Keratinocyte (primary cell): ENCODE results near the gene PPP2CA.

Experiments used
- EZH2 ChIP-seq: IDR thresholded peaks from one replicate; pipeline ENCODE4 v1.6.1; 2012; ENCODE audit warnings: inconsistent platforms, mild to moderate bottlenecking, low read length, moderate library complexity
- TF ChIP-seq, protein P1 (sequence below), 3 experiments: IDR thresholded peaks in 1 of 3; conservative IDR thresholded peaks in 1 of 3; optimal IDR thresholded peaks in 1 of 3; 2 replicates in 2 of 3; 3 replicates in 1 of 3; pipeline versions ENCODE3 to v1.5.1; 2011; ENCODE audit warnings: low read length in 3 of 3, mild to moderate bottlenecking in 3 of 3, moderate library complexity in 2 of 3, control low read depth in 1 of 3, inconsistent platforms in 1 of 3; ENCODE audit not compliant: insufficient read depth in 2 of 3; ENCODE audit errors: extremely low read depth in 1 of 3

GRCh38 chr5:134250949-134251348 lies 25.1 kb upstream of the PPP2CA start:
- no peak for TF ChIP-seq EZH2
- TF ChIP-seq, protein P1, sequence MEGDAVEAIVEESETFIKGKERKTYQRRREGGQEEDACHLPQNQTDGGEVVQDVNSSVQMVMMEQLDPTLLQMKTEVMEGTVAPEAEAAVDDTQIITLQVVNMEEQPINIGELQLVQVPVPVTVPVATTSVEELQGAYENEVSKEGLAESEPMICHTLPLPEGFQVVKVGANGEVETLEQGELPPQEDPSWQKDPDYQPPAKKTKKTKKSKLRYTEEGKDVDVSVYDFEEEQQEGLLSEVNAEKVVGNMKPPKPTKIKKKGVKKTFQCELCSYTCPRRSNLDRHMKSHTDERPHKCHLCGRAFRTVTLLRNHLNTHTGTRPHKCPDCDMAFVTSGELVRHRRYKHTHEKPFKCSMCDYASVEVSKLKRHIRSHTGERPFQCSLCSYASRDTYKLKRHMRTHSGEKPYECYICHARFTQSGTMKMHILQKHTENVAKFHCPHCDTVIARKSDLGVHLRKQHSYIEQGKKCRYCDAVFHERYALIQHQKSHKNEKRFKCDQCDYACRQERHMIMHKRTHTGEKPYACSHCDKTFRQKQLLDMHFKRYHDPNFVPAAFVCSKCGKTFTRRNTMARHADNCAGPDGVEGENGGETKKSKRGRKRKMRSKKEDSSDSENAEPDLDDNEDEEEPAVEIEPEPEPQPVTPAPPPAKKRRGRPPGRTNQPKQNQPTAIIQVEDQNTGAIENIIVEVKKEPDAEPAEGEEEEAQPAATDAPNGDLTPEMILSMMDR (optimal IDR thresholded peaks at IDR 0.05 in 1 of 3, IDR thresholded peaks at IDR 0.05 in 1 of 3, conservative IDR thresholded peaks at IDR 0.05 in 1 of 3; ENCODE audit: extremely low read depth in 1 of 3, insufficient read depth in 2 of 3, low read length in 3 of 3), result no peak
